Right cardiac atrium (tissue), 5 donors: ENCODE measurements around the gene BIRC3. TPM values are rescaled to one million over a fixed set of nuclear protein-coding genes. Genes with fewer than 3 reads are reported as not detected.
A peak's percentile ranks its signal among the peaks of the same experiment; 100 is the strongest.

Source experiments
- ATAC-seq, 2 donors: fragments of 200-7000 bp; cut with Tn5 transposase; one replicate each; pipeline versions ENCODE4 v1.8.0 to v1.9.1; 2020; ENCODE audit warnings: moderate library complexity in 2 of 2, mild to moderate bottlenecking in 1 of 2
- DNase-seq, 3 donors: peaks; one replicate each; pipeline ENCODE4 v3.0.0-alpha.2; 2020
- H3K27ac ChIP-seq: one replicate; pipeline ENCODE4 v1.5.1; 2013; ENCODE audit warnings: mild to moderate bottlenecking, low read length, control low read depth, moderate library complexity
- H3K27me3 ChIP-seq: one replicate; pipeline ENCODE4 v1.6.1; 2013; ENCODE audit not compliant: control insufficient read depth, insufficient read depth
- H3K4me1 ChIP-seq: one replicate; pipeline ENCODE4 v1.6.1; 2013; ENCODE audit warnings: low read length; ENCODE audit not compliant: control insufficient read depth, insufficient read depth
- H3K4me3 ChIP-seq: one replicate; pipeline ENCODE4 v1.5.1; 2013; ENCODE audit warnings: low read length, control low read depth
- H3K9me3 ChIP-seq: one replicate; pipeline ENCODE4 v1.6.1; 2013; ENCODE audit warnings: low read length; ENCODE audit not compliant: control insufficient read depth
- WGBS: extraction: QIAGEN DNeasy Blood & Tissue Kit; methylation state at CpG from one replicate; pipeline ENCODE4 v1.1.7; 2013; 5-methylcytosine and 5-hydroxymethylcytosine counted together
- intact Hi-C, 4 donors: fragments of 100-400 bp; cut with DNase I; formaldehyde crosslinking; loops; one replicate each; pipeline versions ENCODE4 v1.11.0 to v1.14.0; 2022 to 2023
- long read RNA-seq, 4 donors: library from polyadenylated mRNA; unstranded; transcript quantifications; one replicate each; pipeline ENCODE4 v2.0.0, GENCODE V29; 2020 to 2021
- polyA plus RNA-seq: library from polyadenylated mRNA; stranded (reverse); fragments of 200-250 nt; gene quantifications from one replicate; pipeline ENCODE4 v1.2.3, GENCODE V29; 2013
- total RNA-seq, 4 donors: library from RNA; stranded (reverse); fragmentation: NEBNext Ultra II Directional; extraction: Animal tissue kit (Norgen Biotek cat#: 25700); gene quantifications; one replicate each; pipeline ENCODE4 v1.2.1, GENCODE V29; 2021
- donor health status: healthy with polysubstance abuse.
- donor health status: DM: no; HTN: yes; CAD: no.
- donor health status: DM: no; HTN: no; CAD: no.
- donor health status: DM: no; HTN: yes; CAD: no; lungs with severe emphysema.
- donor health status: DM: yes; HTN: yes; CAD: no.

BIRC3 gene
- total RNA-seq (10 to 100 TPM in 3 of 4 donors, 1 to 10 TPM in 1; 8.7 to 11.9 (median 11.7) TPM), polyA plus RNA-seq (6.2 TPM)
- long read RNA-seq, donor 1, partial matches to known transcripts: 12 of 15 reads
- long read RNA-seq, donor 1, other reads (novel, unspliced or antisense): 3 of 15 reads
- long read RNA-seq, donor 2, partial matches to known transcripts: 6 of 8 reads
- long read RNA-seq, donor 2, other reads (novel, unspliced or antisense): 2 of 8 reads
- long read RNA-seq, donor 3, partial matches to known transcripts: 20 of 24 reads
- long read RNA-seq, donor 3, other reads (novel, unspliced or antisense): 4 of 24 reads
- long read RNA-seq, donor 4, full-length matches to known transcripts: 1 of 2 reads
- long read RNA-seq, donor 4, partial matches to known transcripts: 0 of 2 reads
- long read RNA-seq, donor 4, other reads (novel, unspliced or antisense): 1 of 2 reads

- Histone ChIP-seq H3K27me3 (no peaks in the 10 kb centered on the region), H3K27ac (peak within 1 kb of the TSS; percentile 81), H3K4me3 (peak within 1 kb of the TSS; percentile 50), H3K9me3 (no peaks in the 10 kb centered on the region), H3K4me1 (peaks cover 4% of the 10 kb centered on the region)
- intact Hi-C loops: no loop called here
- ATAC-seq (peak; percentile 95 to 96), DNase-seq (peak; percentile 74 to 88 (median 87))
- WGBS: 2% methylated on average over 34 of the region's 34 CpGs
Observed at GRCh38 chr11:102317099-102317767, at the start of gene BIRC3. Gene BIRC3 (plus strand): TSS chr11:102317484. CDS start chr11:102324510, 7,026 bp downstream.

- 53% methylated on average over 5 of the region's 5 CpGs for WGBS
- no peak overlapping the region for H3K4me3 ChIP-seq
- intact Hi-C loops: loop anchor here in 3 of 4 donors (5.0 to 10.0 kb wide), 3 partner anchors 153 to 163 kb away; partner anchors contain the start of gene YAP1 (in 1 of the 3)
Observed at GRCh38 chr11:102267609-102268008, 49.7 kb upstream of the BIRC3 start.

GRCh38 chr11:102268083-102268984 is 49.0 kb upstream of the BIRC3 start:
- H3K4me3 ChIP-seq: peak overlapping the region; percentile 38
- peak; percentile 74 to 91 (median 88) for DNase-seq
- 13% methylated on average over 39 of the region's 39 CpGs for WGBS

More at GRCh38 chr11:102267609-102268008, 49.7 kb upstream of the BIRC3 start:
- no peaks in the 10 kb centered on the region for H3K4me1 ChIP-seq
- DNase-seq (no peak), ATAC-seq (peak in 1 of 2 donors; percentile 71)
- no peaks in the 10 kb centered on the region for H3K27me3 ChIP-seq
- no peak overlapping the region for H3K27ac ChIP-seq
- no peaks in the 10 kb centered on the region for H3K9me3 ChIP-seq

GRCh38 chr11:102268985-102269470 is 48.3 kb upstream of the BIRC3 start:
- intact Hi-C loops: loop anchor here in 3 of 4 donors (5.0 to 10.0 kb wide), 3 partner anchors 154 to 164 kb away; partner anchors contain the start of gene YAP1 (in 1 of the 3)
- no peak for ATAC-seq
- Histone ChIP-seq H3K4me1 (no peaks in the 10 kb centered on the region), H3K27me3 (no peaks in the 10 kb centered on the region), H3K4me3 (peak overlapping the region; percentile 38), H3K9me3 (no peaks in the 10 kb centered on the region), H3K27ac (no peak overlapping the region)
- WGBS: 14% methylated on average over 6 of the region's 6 CpGs
- no peak for DNase-seq

More at GRCh38 chr11:102268083-102268984, 49.0 kb upstream of the BIRC3 start:
- Histone ChIP-seq H3K9me3 (no peaks in the 10 kb centered on the region), H3K27me3 (no peaks in the 10 kb centered on the region), H3K27ac (no peak overlapping the region), H3K4me1 (no peaks in the 10 kb centered on the region)
- intact Hi-C loops: loop anchor here in 3 of 4 donors (5.0 to 10.0 kb wide), 3 partner anchors 154 to 164 kb away; partner anchors contain the start of gene YAP1 (in 1 of the 3)
- peak; percentile 95 to 96 for ATAC-seq

GRCh38 chr11:102269927-102270326 is 47.4 kb upstream of the BIRC3 start:
- 91% methylated on average over 2 of the region's 2 CpGs for WGBS
- intact Hi-C loops: loop anchor here in 3 of 4 donors (5.0 to 10.0 kb wide), 3 partner anchors 155 to 165 kb away; partner anchors contain the start of gene YAP1 (in 1 of the 3)

GRCh38 chr11:102272047-102272824 is 45.0 kb upstream of the BIRC3 start:
- H3K9me3 ChIP-seq: no peaks in the 10 kb centered on the region
- DNase-seq (no peak), ATAC-seq (no peak)
- 68% methylated on average over 10 of the region's 10 CpGs for WGBS
- H3K27me3 ChIP-seq: no peaks in the 10 kb centered on the region
- no peak overlapping the region for H3K27ac ChIP-seq
- H3K4me3 ChIP-seq: no peak overlapping the region
- intact Hi-C loops: no loop called here
- H3K4me1 ChIP-seq: no peaks in the 10 kb centered on the region

More at GRCh38 chr11:102269927-102270326, 47.4 kb upstream of the BIRC3 start:
- H3K27me3 ChIP-seq: no peaks in the 10 kb centered on the region
- DNase-seq (no peak), ATAC-seq (no peak)
- H3K4me1 ChIP-seq: no peaks in the 10 kb centered on the region
- no peak overlapping the region for H3K4me3 ChIP-seq
- H3K9me3 ChIP-seq: no peaks in the 10 kb centered on the region
- H3K27ac ChIP-seq: no peak overlapping the region

- Histone ChIP-seq H3K27me3 (no peaks in the 10 kb centered on the region), H3K9me3 (no peaks in the 10 kb centered on the region), H3K4me3 (no peak overlapping the region), H3K27ac (no peak overlapping the region), H3K4me1 (no peaks in the 10 kb centered on the region)
- intact Hi-C loops: no loop called here
- no peak for DNase-seq
- WGBS: 95% methylated on average over 3 of the region's 3 CpGs
- ATAC-seq: no peak
Observed at GRCh38 chr11:102274628-102275027, 42.7 kb upstream of the BIRC3 start.

GRCh38 chr11:102276362-102276761 is 40.9 kb upstream of the BIRC3 start:
- no peaks in the 10 kb centered on the region for H3K4me1 ChIP-seq
- no peak overlapping the region for H3K27ac ChIP-seq
- intact Hi-C loops: no loop called here
- ATAC-seq (no peak), DNase-seq (no peak)
- WGBS: 57% methylated on average over 4 of the region's 4 CpGs
- H3K9me3 ChIP-seq: no peaks in the 10 kb centered on the region
- H3K4me3 ChIP-seq: no peak overlapping the region
- no peaks in the 10 kb centered on the region for H3K27me3 ChIP-seq

GRCh38 chr11:102276783-102277182 is 40.5 kb upstream of the BIRC3 start:
- ATAC-seq (no peak), DNase-seq (no peak)
- intact Hi-C loops: no loop called here
- Histone ChIP-seq H3K9me3 (no peaks in the 10 kb centered on the region), H3K27ac (no peak overlapping the region), H3K4me3 (no peak overlapping the region), H3K4me1 (no peaks in the 10 kb centered on the region), H3K27me3 (no peaks in the 10 kb centered on the region)
- WGBS: 36% methylated on average over 3 of the region's 3 CpGs
